NCI-H446 (cell line): ENCODE data around the gene FRAT1.
"Not testable (repeated sequence)": the region's sequence is repeated elsewhere in the genome, so short reads cannot be mapped to it uniquely, and the experiment has no call there.

Experiments used
- DNase-seq, 2 experiments: peaks; one replicate each; lab custom pipeline; 2025; lab: John Stamatoyannopoulos, UW

Gene FRAT1

GRCh38 chr10:97318772-97319651 lies at the start of gene FRAT1:
FRAT1 (plus strand) TSS chr10:97319271; CDS start chr10:97319454, 183 bp downstream.
- peak; percentile 65 to 67 for DNase-seq

DNA sequence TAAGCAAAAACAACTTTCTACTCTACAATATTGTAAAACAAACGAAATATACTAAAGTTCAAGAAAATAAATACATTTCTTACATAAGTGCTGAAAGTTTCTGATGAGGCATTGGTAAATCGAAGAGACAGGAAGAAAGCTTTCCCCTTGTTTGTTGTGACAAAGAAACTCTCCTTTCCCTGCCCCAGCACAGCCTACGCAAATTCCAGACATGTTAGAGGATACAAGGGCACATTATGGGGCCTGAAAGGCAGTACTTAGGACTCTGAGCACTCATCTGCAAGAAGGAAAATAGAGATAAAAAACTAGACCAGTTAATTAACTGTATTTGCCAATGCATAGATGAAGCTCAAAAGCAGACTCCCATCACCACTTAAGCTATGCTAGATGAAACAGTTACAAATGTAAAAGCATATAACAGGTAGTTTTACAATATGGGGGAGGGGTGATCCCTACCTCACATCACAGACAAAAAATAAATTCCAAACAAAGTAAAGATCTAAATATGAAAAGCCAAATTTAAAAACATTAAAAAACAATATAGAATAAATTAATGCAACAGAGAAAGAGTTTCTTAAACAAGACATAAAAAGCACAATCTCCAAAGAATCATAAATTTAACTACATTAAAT lies 48.4 kb upstream of the FRAT1 start:
- DNase-seq: no peak

DNA sequence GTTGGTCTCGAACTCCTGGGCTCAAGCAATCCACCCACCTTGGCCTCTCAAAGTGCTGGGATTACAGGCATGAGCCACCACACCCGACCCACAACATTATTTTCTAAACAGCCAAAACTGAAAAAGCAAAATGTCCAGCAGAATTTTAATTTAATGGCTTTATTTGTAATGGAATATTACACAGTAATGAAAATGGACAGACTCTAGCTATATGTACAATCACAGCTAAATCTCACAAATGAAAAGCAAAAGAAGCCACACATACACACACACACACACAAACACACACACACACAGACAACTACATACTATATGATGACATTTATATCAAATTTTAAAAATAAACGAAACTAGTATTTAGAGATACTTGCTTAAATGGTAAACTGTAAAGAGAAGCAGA lies 45.4 kb upstream of the FRAT1 start:
- no peak for DNase-seq

- DNase-seq: no peak
Observed at GRCh38 chr10:97274828-97275227, 44.2 kb upstream of the FRAT1 start.

DNA sequence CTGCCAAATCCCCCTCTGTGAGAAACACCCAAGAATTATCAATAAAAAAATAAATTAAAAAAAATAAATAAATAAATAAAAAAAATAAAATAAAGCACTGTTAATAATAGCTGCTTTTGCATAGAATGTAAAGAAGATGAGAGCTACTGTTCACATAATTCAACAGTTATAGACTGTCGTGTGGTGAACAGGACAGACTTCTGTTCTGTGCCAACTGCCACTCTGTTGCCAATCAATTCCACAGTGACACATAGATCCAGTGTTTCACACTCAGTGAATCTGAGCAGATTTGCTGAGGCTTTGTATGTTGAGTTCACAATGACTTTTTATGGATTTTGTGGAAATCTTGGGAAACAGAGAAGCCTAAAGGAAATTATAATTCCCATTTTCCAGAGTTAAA lies 41.5 kb upstream of the FRAT1 start:
- no peak for DNase-seq

DNA sequence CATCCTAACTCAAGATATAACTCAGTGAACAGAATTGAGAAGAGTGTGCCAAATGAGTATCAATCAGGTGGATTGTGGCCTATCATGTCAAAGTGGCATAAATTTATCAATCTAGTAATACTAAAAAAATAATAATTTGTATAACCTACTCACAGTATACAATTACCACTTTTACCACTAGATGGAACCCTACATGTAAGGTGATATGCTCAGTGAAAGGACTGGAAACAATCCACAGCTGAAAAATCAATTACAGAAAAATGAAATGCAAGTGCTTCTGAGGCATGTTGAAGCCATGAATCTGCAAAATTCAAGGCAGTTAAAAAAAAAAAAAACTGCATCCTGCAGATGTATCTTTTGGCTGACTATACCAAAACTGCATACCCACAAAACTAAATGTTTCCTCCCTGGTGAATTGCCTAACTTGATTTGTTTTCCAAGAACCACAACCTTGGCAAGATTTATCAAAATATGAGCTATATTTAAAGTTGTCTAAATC lies 40.5 kb upstream of the FRAT1 start:
- peak in 1 of 2 experiments; percentile 22 for DNase-seq

DNA sequence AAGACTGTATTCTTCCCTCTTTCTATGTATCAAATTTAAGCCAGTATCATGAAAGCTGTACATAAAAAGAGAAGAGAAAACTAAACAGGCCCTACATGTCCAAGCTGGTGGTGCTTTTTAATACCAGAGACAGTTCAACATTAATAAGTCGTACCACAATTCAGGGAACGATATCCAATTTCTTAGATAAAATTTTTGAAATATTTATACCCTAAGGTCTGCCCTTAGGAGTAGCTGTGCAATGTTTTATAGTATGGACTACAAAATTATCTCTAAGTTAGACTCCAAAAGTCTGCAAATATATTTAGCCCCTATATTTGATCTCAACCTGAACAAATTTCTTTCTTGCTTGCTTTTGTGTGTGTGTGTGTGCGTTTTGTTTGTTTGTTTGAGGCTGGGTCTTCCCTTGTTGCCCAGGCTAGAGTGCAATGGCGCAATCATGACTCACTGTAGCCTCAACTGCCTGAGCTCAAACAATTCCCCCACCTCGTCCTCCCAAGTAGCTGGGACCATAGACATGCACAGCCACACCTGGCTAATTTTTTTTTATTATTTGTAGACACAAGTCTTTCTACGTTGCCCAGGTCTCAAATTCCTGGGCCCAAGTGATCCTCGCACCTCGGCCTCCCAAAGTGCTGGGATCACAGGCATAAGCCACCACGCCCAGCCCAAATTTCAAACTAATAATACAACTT lies 39.8 kb upstream of the FRAT1 start:
- DNase-seq: no peak

GRCh38 chr10:97280783-97281182 lies 38.3 kb upstream of the FRAT1 start:
- DNase-seq: no peak

DNA sequence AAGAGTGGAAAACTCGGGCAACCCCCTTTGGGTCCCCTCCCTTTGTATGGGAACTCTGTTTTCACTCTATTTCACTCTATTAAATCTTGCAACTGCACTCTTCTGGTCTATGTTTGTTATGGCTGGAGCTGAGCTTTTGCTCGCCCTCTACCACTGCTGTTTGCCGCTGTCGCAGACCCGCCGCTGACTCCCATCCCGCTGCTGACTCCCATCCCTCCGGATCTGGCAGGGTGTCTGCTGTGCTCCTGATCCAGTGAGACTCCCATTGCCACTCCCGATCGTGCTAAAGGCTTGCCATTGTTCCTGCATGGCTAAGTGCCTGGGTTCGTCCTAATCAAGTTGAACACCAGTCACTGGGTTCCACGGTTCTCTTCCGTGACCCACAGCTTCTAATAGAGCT lies 29.0 kb upstream of the FRAT1 start:
- not testable (repeated sequence) for DNase-seq

GRCh38 chr10:97290576-97291356 lies 28.3 kb upstream of the FRAT1 start:
- DNase-seq: not testable (repeated sequence)

DNA sequence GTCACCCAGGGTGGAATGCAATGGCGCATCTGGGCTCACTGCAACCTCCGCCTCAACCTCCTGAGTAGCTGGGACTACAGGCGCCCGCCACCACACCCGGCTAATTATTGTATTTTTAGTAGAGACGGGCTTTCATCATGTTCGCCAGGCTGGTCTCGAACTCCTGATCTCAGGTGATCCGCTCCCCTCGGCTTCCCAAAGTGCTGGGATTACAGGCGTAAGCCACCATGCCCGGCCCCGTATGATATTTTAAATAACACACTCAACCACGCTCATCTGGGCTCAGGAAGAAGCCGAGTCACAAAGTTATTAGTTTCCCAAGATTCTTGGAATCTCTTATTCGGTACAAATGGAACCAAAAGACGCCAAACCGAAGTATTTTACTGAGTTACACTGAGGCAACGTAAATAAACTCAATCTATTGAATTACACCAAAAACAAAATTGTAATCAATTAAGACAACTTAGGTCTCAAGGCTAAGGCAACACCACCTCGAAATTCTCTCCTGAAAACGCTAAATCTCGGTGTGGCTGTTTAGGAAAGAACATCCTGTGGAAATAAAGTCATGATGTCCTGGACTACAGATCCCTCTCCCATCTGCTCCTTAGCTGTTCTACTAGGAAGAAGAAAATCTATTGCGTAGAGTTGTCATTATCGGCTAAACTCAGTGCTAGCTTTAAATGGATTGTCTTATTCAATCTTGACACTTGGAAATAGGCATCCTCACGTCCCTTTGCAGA lies 27.5 kb upstream of the FRAT1 start:
- DNase-seq: no peak

DNA sequence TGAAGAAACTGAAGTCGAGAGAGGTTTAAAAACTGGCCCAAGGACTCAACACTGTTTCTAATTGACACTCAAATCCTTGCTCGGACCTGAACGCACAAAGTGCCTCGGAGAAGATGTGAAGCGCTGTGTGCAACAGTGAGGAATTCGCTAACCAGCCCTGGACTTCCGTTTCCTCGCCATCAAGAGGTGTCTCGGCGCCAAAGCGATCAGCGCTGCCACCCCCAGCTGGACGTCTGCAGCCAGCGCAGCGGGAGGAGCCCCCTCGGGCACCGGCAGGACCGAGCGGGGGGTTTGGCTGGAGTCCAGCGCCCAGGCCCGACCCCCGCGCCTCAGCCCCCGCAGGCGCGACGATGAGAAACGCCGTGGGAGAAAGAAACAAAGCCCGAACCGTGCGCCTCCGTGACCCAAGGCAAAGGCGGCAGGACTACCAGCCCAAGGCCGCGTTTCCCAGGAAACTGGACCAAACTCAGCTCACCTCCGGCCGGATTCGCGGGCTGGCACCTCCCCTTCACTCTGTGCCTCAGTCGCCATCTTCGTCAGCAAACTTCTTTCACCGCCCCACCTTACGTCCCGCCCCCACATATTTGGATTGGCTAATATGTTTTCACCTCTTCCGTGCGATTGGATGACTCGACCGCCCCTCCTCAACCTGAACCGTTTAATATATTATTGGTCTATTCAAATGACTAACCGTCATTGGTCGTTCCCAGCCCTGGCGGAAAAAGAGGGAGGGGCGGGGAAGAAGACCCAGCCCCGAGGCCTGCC lies 26.8 kb upstream of the FRAT1 start, which contains the start of gene ARHGAP19:
Gene ARHGAP19 (minus strand): TSS at position 541 of the 765 bp plus-strand sequence. CDS start 10 bp downstream, at position 531.
- DNase-seq: peak; percentile 93

DNA sequence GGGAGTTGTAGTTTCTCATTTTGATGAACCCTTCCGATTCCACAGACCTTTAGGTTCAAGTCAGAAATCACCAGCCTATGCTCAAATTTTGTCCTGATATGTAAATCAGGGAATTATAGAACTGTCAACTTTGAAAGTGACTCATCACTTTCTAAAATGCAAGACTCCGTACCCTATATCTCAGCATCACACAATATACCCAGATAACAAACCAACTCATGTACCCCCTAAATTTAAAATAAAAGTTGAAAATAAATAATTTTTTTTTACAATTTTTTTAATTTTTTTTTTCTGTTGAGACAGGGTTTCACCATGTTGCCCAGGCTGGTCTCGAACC lies 26.2 kb upstream of the FRAT1 start:
- no peak for DNase-seq

DNA sequence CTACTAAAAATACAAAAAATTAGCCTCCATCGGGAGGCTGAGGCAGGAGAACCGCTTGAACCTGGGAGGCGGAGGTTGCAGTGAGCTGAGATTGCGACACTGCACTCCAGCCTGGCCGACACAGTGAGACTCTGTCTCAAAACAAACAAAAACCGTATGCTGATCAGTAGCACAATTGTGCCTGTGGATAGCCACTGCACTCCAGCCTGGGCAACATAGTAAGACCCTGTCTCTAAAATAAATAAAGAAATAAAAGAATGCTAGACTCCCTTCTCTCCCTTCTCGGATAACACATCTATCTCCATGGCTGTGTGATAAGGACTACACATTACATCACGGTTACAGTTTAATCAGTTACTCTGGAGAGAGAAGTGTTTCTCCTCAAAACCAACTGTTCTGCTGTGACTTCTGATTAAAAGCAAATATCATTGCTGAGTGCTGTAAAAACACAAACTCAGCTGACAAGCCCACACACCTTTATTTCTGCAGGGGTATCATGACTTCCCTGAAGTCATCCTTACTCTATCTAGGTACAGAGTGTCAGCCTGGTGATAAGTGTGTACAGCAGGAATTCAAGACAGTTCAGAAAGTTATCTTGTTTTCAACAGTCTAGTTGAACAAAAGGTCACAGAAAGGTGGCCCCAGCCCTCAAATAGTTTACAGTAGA lies 21.4 kb upstream of the FRAT1 start:
- no peak for DNase-seq

DNA sequence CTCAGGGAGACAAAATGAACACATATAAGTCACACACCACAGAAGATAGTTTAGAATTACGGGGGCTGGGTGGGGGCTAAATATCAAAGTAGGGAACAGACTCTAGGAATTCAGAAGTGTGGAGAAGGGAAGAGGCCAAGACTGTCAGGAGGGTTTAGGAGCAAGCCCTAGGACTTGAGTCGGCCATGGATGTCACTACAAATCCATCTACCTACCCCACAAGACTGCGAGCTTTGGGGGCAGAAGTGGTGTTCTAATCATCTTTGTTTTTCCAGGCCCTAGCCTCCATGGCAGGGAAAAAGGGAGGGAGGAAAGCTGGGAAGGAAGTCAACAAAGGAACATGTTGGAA lies 20.9 kb upstream of the FRAT1 start:
- no peak for DNase-seq

DNA sequence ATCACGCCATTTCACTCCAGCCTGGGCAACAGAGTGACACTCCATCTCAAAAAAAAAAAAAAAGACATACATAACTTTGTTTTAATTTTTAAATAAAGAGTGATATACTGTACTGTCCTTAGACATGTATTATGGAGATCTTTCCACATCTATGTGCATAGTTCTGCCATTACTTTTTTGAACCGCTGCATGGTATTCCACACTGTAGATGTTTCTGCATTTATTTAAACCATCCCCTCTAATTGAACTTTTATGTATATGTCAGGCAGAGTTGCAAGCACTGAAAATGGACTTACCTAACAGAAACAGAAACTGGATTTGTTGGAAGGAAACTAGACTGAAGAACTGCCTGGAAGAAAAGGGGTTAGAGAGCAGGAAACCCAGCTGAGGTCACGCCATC lies 18.1 kb upstream of the FRAT1 start:
- no peak for DNase-seq

- no peak for DNase-seq
Observed at GRCh38 chr10:97302088-97302791, 16.8 kb upstream of the FRAT1 start.

DNA sequence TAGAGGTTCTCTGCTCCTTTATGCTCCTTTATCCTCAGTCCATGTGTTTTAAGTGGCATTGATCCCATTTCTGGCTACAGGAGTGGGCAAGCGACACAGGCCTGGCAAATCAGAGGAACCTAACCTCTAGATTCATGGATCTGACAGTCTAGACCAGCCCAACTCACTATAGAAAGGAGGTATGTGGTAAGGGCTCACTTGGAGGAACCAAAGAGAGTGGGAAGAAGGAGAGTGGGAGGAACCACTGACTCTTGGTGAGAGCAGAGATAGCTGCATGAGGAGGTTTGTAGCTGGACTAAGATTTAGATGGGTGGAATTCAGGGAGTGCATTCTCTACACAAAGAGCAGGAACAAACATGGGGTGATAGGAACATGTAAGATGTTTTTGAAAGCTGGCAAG lies 11.6 kb upstream of the FRAT1 start:
- no peak for DNase-seq
